HCT116 (cell line): ENCODE data around the gene ZKSCAN7. TPM values are rescaled to one million over a fixed set of nuclear protein-coding genes. Genes with fewer than 3 reads are reported as not detected.

ENCODE experiments used
- ATAC-seq: fragments of 200-7000 bp; cut with Tn5 transposase; 2 replicates; pipeline ENCODE4 v1.9.1; 2020; ENCODE audit warnings: mild to moderate bottlenecking, moderate library complexity
- BruUV-seq: library from RNA; stranded (reverse); fragments of 400-500 nt; replicated peaks from 2 replicates; lab custom pipeline; 2021; lab: Mats Ljungman, UMichigan
- CTCF ChIA-PET: fragments of 300-600 bp; sonication (Branson Sonifier 250); formaldehyde crosslinking; loops from one replicate; lab custom pipeline; 2021; ENCODE audit warnings: antibody characterized with exemption; lab: Charles Lee
- POLR2A ChIA-PET: fragments of 300-600, 350-600 bp; sonication (Branson Sonifier 250); formaldehyde crosslinking; loops from one replicate; lab custom pipeline; 2021; ENCODE audit warnings: antibody characterized with exemption; lab: Charles Lee
- RAD21 ChIA-PET, 2 experiments: fragments of 300-600 bp; sonication (Branson Sonifier 250); formaldehyde crosslinking; loops; one replicate each; lab custom pipeline; 2023; ENCODE audit warnings: low total read pairs in 2 of 2; ENCODE audit not compliant: uncharacterized antibody in 2 of 2, unreplicated experiment in 2 of 2, low non-redundant PET in 1 of 2; lab: Charles Lee
- DNase-seq: peaks from one replicate; pipeline ENCODE4 v3.0.0-alpha.2; 2010; ENCODE audit warnings: low read depth, low spot score
- H2AFZ ChIP-seq: fragments of 200-600 bp; shearing (Covaris generic), sonication (generic); 2 replicates; pipeline ENCODE4 v1.6.1; 2017; ENCODE audit warnings: low read depth, mixed run types, mixed read lengths, antibody characterized with exemption, low read length; ENCODE audit not compliant: poor library complexity, severe bottlenecking
- H3K27ac ChIP-seq: 2 replicates; pipeline ENCODE4 v1.5.1; 2012; ENCODE audit warnings: low read depth, low read length
- H3K27me3 ChIP-seq: fragments of 200-600 bp; sonication (generic); 2 replicates; pipeline ENCODE4 v1.6.1; 2016; ENCODE audit warnings: mixed run types, low read length, mixed read lengths; ENCODE audit not compliant: insufficient read depth
- H3K36me3 ChIP-seq, 2 experiments: fragments of 200-500 bp in 1 of 2; fragments of 200-600 bp in 1 of 2; sonication (Bioruptor generic) in 1 of 2; sonication (generic) in 1 of 2; 2 replicates each; pipeline versions ENCODE4 v1.5.1 to v1.6.1; 2014 to 2016; ENCODE audit warnings: low read length in 2 of 2, inconsistent platforms in 1 of 2, mixed read lengths in 1 of 2, mixed run types in 1 of 2; ENCODE audit not compliant: insufficient read depth in 2 of 2, control insufficient read depth in 1 of 2
- H3K4me1 ChIP-seq, 2 experiments: fragments of 200-600 bp in 1 of 2; sonication (generic) in 1 of 2; 2 replicates each; pipeline versions ENCODE4 v1.5.1 to v1.6.1; 2012 to 2017; ENCODE audit warnings: low read length in 2 of 2, inconsistent platforms in 1 of 2, mild to moderate bottlenecking in 1 of 2, mixed read lengths in 1 of 2, mixed run types in 1 of 2, moderate library complexity in 1 of 2; ENCODE audit not compliant: insufficient read depth in 2 of 2, control insufficient read depth in 1 of 2
- H3K4me2 ChIP-seq: fragments of 200-600 bp; sonication (generic); 2 replicates; pipeline ENCODE4 v1.6.1; 2017; ENCODE audit warnings: mixed run types, low read length, mixed read lengths
- H3K4me3 ChIP-seq, 2 experiments: fragments of 200-600 bp in 1 of 2; sonication (generic) in 1 of 2; replicated peaks in 1 of 2; 2 replicates each; pipeline ENCODE4 v1.5.1; 2011 to 2016; ENCODE audit warnings: low read length in 2 of 2, control low read depth in 1 of 2, low read depth in 1 of 2, mild to moderate bottlenecking in 1 of 2, mixed read lengths in 1 of 2, mixed run types in 1 of 2
- H3K79me2 ChIP-seq: fragments of 200-600 bp; sonication (generic); 2 replicates; pipeline ENCODE4 v1.6.1; 2017; ENCODE audit warnings: mild to moderate bottlenecking, mixed run types, low read length, moderate library complexity, mixed read lengths; ENCODE audit not compliant: insufficient read depth
- H3K9ac ChIP-seq: fragments of 200-600 bp; sonication (generic); 2 replicates; pipeline ENCODE4 v1.6.1; 2016; ENCODE audit warnings: low read length, mixed read lengths
- H3K9me2 ChIP-seq: fragments of 200-600 bp; sonication (generic), shearing (Covaris generic); 2 replicates; pipeline ENCODE4 v1.6.1; 2017; ENCODE audit warnings: mixed run types, mild to moderate bottlenecking, moderate library complexity; ENCODE audit not compliant: insufficient read depth
- H3K9me3 ChIP-seq, 2 experiments: fragments of 200-500 bp in 1 of 2; fragments of 200-600 bp in 1 of 2; sonication (Bioruptor generic) in 1 of 2; sonication (generic) in 1 of 2; 2 replicates each; pipeline ENCODE4 v1.6.1; 2014 to 2017; ENCODE audit warnings: low read length in 2 of 2, mixed read lengths in 2 of 2, inconsistent platforms in 1 of 2, low read depth in 1 of 2, mild to moderate bottlenecking in 1 of 2, mixed run types in 1 of 2, moderate library complexity in 1 of 2; ENCODE audit not compliant: control insufficient read depth in 1 of 2, insufficient read depth in 1 of 2
- H4K20me1 ChIP-seq: fragments of 200-600 bp; sonication (generic), shearing (Covaris generic); 2 replicates; pipeline ENCODE4 v1.6.1; 2017; ENCODE audit warnings: mixed run types, mild to moderate bottlenecking, moderate library complexity; ENCODE audit not compliant: insufficient read depth
- CTCF ChIP-seq, 3 experiments: fragments of 200-600 bp in 1 of 3; sonication (generic) in 1 of 3; IDR thresholded peaks in 2 of 3; conservative IDR thresholded peaks in 1 of 3; 2 replicates each; pipeline ENCODE4 v1.5.1; 2012 to 2017; ENCODE audit warnings: low read depth in 2 of 3, low read length in 2 of 3, antibody characterized with exemption in 1 of 3, borderline replicate concordance in 1 of 3, control low read depth in 1 of 3, mild to moderate bottlenecking in 1 of 3, mixed read lengths in 1 of 3, mixed run types in 1 of 3, moderate library complexity in 1 of 3; ENCODE audit not compliant: insufficient read depth in 1 of 3
- POLR2A ChIP-seq: IDR thresholded peaks from 2 replicates; pipeline ENCODE4 v1.7.0; 2011; ENCODE audit warnings: borderline replicate concordance; ENCODE audit not compliant: insufficient read depth, insufficient read length; ENCODE audit errors: extremely low read depth
- SIN3A ChIP-seq: IDR thresholded peaks from 2 replicates; pipeline ENCODE4 v1.6.1; 2012; ENCODE audit warnings: low read depth
- TCF7L2 ChIP-seq: IDR thresholded peaks from 2 replicates; pipeline ENCODE4 v1.7.0; 2011; ENCODE audit warnings: borderline replicate concordance, inconsistent platforms; ENCODE audit not compliant: insufficient read depth, insufficient read length; ENCODE audit errors: extremely low read depth
- YY1 ChIP-seq: IDR thresholded peaks from 2 replicates; pipeline ENCODE4 v1.6.1; 2011; ENCODE audit warnings: low read length, low read depth, moderate library complexity, mild to moderate bottlenecking; ENCODE audit not compliant: insufficient replicate concordance; ENCODE audit errors: extremely low read depth
- intact Hi-C: fragments of 100-400 bp; cut with micrococcal nuclease; formaldehyde crosslinking; loops from 2 replicates; pipeline ENCODE4 v1.10.0; 2022
- total RNA-seq: library from RNA; stranded (reverse); gene quantifications from one replicate; pipeline ENCODE4 v1.2.1, GENCODE V29; 2021; ENCODE audit not compliant: unreplicated experiment
- TF ChIP-seq, protein P1 (sequence below): IDR thresholded peaks from 2 replicates; pipeline ENCODE4 v1.6.1; 2012; ENCODE audit warnings: low read depth
- TF ChIP-seq, protein P2 (sequence below): IDR thresholded peaks from 2 replicates; pipeline ENCODE4 v1.6.1; 2012

ZKSCAN7 gene
- total RNA-seq, 1 experiment from 2014 or later: not detected

- POLR2A ChIA-PET: no interaction called here
- RAD21 ChIA-PET: no interaction called here
- TF ChIP-seq SIN3A (no peak), YY1 (no peak), TCF7L2 (no peak), POLR2A (no peak), CTCF (IDR thresholded peaks at IDR 0.05 in 2 of 3, conservative IDR thresholded peaks at IDR 0.05 in 1 of 3; ENCODE audit: borderline replicate concordance in 1 of 3, insufficient read depth in 1 of 3, low read depth in 2 of 3, low read length in 2 of 3) (no peak)
- TF ChIP-seq, protein P1, sequence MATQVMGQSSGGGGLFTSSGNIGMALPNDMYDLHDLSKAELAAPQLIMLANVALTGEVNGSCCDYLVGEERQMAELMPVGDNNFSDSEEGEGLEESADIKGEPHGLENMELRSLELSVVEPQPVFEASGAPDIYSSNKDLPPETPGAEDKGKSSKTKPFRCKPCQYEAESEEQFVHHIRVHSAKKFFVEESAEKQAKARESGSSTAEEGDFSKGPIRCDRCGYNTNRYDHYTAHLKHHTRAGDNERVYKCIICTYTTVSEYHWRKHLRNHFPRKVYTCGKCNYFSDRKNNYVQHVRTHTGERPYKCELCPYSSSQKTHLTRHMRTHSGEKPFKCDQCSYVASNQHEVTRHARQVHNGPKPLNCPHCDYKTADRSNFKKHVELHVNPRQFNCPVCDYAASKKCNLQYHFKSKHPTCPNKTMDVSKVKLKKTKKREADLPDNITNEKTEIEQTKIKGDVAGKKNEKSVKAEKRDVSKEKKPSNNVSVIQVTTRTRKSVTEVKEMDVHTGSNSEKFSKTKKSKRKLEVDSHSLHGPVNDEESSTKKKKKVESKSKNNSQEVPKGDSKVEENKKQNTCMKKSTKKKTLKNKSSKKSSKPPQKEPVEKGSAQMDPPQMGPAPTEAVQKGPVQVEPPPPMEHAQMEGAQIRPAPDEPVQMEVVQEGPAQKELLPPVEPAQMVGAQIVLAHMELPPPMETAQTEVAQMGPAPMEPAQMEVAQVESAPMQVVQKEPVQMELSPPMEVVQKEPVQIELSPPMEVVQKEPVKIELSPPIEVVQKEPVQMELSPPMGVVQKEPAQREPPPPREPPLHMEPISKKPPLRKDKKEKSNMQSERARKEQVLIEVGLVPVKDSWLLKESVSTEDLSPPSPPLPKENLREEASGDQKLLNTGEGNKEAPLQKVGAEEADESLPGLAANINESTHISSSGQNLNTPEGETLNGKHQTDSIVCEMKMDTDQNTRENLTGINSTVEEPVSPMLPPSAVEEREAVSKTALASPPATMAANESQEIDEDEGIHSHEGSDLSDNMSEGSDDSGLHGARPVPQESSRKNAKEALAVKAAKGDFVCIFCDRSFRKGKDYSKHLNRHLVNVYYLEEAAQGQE: no peak
- TF ChIP-seq, protein P2, sequence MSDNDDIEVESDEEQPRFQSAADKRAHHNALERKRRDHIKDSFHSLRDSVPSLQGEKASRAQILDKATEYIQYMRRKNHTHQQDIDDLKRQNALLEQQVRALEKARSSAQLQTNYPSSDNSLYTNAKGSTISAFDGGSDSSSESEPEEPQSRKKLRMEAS: no peak
- TF ChIP-seq, all 23 proteins: peak for 0
- H3K27ac ChIP-seq: no peak overlapping the region
- CTCF ChIA-PET: no interaction called here
- ATAC-seq: no peak
- peaks cover 0 to 7% of the 10 kb centered on the region in 2 experiments; a peak in 1 of 4 replicates for H3K9me3 ChIP-seq
- peaks cover 4 to 15% of the 10 kb centered on the region in 2 experiments; a peak in 3 of 4 replicates for H3K4me1 ChIP-seq
- BruUV-seq: no TSS peak
- H2AFZ ChIP-seq: no peak overlapping the region
- 0 out of 2 replicates have a peak, but pooled peaks cover 3% of the 10 kb centered on the region for H3K9me2 ChIP-seq
- no peak for DNase-seq
- H3K27me3 ChIP-seq: no peaks in the 10 kb centered on the region
- no peak overlapping the region for H3K4me2 ChIP-seq
- H3K36me3 ChIP-seq: peaks cover 0 to 15% of the 10 kb centered on the region in 2 experiments; a peak in 2 of 4 replicates
- no peaks in the 10 kb centered on the region for H4K20me1 ChIP-seq
- H3K4me3 ChIP-seq: no peak overlapping the region
- H3K9ac ChIP-seq: no peak overlapping the region
- peaks cover 73% of the 10 kb centered on the region for H3K79me2 ChIP-seq
- intact Hi-C loops: no loop called here
These were observed 48.4 kb upstream of the ZKSCAN7 start for GRCh38 chr3:44506556-44506955.
